GM10266 (cell line): ENCODE results near the gene BCO2.

Source experiments
- DNase-seq: peaks from one replicate; pipeline ENCODE4 v3.0.0; 2012; ENCODE audit errors: extremely low spot score
- TF ChIP-seq, protein P1 (sequence below): IDR thresholded peaks from 2 replicates; pipeline ENCODE4 v1.5.1; 2012; ENCODE audit warnings: mild to moderate bottlenecking, low read depth; ENCODE audit not compliant: control insufficient read depth, insufficient read depth; ENCODE audit errors: missing control alignments

BCO2 gene

DNA sequence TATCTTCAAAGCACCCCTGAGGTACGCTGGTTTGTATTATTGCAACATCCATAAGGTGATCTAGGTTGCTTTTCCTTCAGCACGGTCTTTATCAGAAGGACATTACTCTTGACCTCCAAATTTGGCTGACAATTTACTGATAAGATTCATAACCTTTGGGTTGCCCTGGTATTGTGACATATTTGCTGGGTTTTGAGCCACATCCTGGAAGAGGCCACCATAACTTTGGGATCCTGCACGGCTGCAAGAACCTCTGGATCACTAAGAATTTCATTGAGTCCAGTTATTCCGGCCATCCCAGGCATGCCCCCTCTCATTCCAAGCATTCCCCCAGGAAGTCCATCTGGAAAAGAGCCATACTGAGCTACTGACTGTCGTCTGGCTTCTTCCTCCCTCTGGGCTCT, 91.9 kb downstream of the BCO2 start:
- TF ChIP-seq, protein P1, sequence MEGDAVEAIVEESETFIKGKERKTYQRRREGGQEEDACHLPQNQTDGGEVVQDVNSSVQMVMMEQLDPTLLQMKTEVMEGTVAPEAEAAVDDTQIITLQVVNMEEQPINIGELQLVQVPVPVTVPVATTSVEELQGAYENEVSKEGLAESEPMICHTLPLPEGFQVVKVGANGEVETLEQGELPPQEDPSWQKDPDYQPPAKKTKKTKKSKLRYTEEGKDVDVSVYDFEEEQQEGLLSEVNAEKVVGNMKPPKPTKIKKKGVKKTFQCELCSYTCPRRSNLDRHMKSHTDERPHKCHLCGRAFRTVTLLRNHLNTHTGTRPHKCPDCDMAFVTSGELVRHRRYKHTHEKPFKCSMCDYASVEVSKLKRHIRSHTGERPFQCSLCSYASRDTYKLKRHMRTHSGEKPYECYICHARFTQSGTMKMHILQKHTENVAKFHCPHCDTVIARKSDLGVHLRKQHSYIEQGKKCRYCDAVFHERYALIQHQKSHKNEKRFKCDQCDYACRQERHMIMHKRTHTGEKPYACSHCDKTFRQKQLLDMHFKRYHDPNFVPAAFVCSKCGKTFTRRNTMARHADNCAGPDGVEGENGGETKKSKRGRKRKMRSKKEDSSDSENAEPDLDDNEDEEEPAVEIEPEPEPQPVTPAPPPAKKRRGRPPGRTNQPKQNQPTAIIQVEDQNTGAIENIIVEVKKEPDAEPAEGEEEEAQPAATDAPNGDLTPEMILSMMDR, result no peak
- DNase-seq, result no peak

DNA sequence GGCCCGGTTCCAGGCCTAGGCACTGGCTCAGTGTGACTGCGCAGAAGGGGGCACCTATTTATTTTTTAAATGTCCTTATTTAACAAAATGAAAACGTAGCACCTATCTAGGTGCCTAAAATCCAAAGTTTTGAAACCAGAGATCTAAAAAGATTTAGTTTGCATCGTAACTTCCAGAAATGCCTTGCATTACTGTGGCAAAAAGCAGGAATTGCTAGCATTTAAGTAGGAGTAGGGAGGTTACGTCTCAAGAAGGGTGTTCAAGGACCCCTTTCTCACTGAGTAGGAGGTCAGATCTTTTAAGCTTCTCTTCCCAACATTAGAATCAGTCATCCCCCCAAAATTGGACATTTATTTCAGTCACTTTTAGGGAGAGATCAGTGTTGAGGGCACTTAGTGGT, 93.1 kb downstream of the BCO2 start:
- TF ChIP-seq, protein P1, result no peak
- DNase-seq, result no peak
